MM.1S (cell line): ENCODE data around the gene NKX2-3.
A peak's percentile ranks its signal among the peaks of the same experiment; 100 is the strongest.

Source experiments
- DNase-seq: peaks from one replicate; pipeline ENCODE4 v3.0.0-alpha.2; 2015
- H2AFZ ChIP-seq: fragments of 300-600 bp; sonication (generic); 2 replicates; pipeline ENCODE4 v1.6.0; 2016; ENCODE audit warnings: antibody characterized with exemption, low read length
- H3F3A ChIP-seq: fragments of 300-600 bp; sonication (generic); 2 replicates; pipeline ENCODE4 v1.6.1; 2016; ENCODE audit warnings: mild to moderate bottlenecking, antibody characterized with exemption, low read length, moderate library complexity, mixed read lengths; ENCODE audit not compliant: insufficient read depth
- H3K27ac ChIP-seq: fragments of 300-600 bp; sonication (generic); 2 replicates; pipeline ENCODE4 v1.5.1; 2016; ENCODE audit warnings: mild to moderate bottlenecking, low read length
- H3K27me3 ChIP-seq: fragments of 300-600 bp; sonication (generic); replicated peaks from 2 replicates; pipeline ENCODE4 v1.6.0; 2016; ENCODE audit warnings: low read length; ENCODE audit not compliant: insufficient read depth
- H3K36me3 ChIP-seq: fragments of 300-600 bp; sonication (generic); replicated peaks from 2 replicates; pipeline ENCODE4 v1.6.1; 2016; ENCODE audit warnings: mild to moderate bottlenecking, low read length, mixed read lengths; ENCODE audit not compliant: insufficient read depth
- H3K4me1 ChIP-seq: fragments of 300-600 bp; sonication (generic); 2 replicates; pipeline ENCODE4 v1.6.1; 2016; ENCODE audit warnings: low read length, mixed read lengths
- H3K4me2 ChIP-seq: fragments of 300-600 bp; sonication (generic); 2 replicates; pipeline ENCODE4 v1.6.0; 2016; ENCODE audit warnings: low read depth, low read length
- H3K4me3 ChIP-seq: fragments of 300-600 bp; sonication (generic); 2 replicates; pipeline ENCODE4 v1.5.1; 2016; ENCODE audit warnings: low read length, mixed read lengths
- H3K79me2 ChIP-seq: fragments of 300-600 bp; sonication (generic); 2 replicates; pipeline ENCODE4 v1.6.1; 2016; ENCODE audit warnings: mixed run types, low read length, mixed read lengths
- H3K9ac ChIP-seq: fragments of 300-600 bp; sonication (generic); 2 replicates; pipeline ENCODE4 v1.6.1; 2016; ENCODE audit warnings: low read length, mixed read lengths
- H3K9me2 ChIP-seq: fragments of 300-600 bp; sonication (generic); replicated peaks from 2 replicates; pipeline ENCODE4 v1.6.1; 2016; ENCODE audit warnings: mild to moderate bottlenecking, low read length, mixed read lengths; ENCODE audit not compliant: insufficient read depth
- H3K9me3 ChIP-seq: fragments of 300-600 bp; sonication (generic); replicated peaks from 2 replicates; pipeline ENCODE4 v1.6.1; 2016; ENCODE audit warnings: mild to moderate bottlenecking, low read length, mixed read lengths; ENCODE audit not compliant: insufficient read depth
- H4K20me1 ChIP-seq: fragments of 300-600 bp; sonication (generic); 2 replicates; pipeline ENCODE4 v1.6.1; 2016; ENCODE audit warnings: mild to moderate bottlenecking, low read length, moderate library complexity, mixed read lengths; ENCODE audit not compliant: insufficient read depth
- EZH2 ChIP-seq: fragments of 300-600 bp; sonication (generic); optimal IDR thresholded peaks from 2 replicates; pipeline ENCODE3; 2017; ENCODE audit warnings: low read depth, mild to moderate bottlenecking, antibody characterized with exemption, low read length, mixed read lengths
- EZH2phosphoT487 ChIP-seq: fragments of 300-600 bp; sonication (generic); IDR thresholded peaks from 2 replicates; pipeline ENCODE4 v1.6.1; 2018; ENCODE audit warnings: antibody characterized with exemption, low read length
- TF ChIP-seq, protein P1 (sequence below): fragments of 300-600 bp; sonication (generic); IDR thresholded peaks from 2 replicates; pipeline ENCODE4 v1.5.1; 2016; ENCODE audit warnings: antibody characterized with exemption, low read length, mixed read lengths

The NKX2-3 gene

DNA sequence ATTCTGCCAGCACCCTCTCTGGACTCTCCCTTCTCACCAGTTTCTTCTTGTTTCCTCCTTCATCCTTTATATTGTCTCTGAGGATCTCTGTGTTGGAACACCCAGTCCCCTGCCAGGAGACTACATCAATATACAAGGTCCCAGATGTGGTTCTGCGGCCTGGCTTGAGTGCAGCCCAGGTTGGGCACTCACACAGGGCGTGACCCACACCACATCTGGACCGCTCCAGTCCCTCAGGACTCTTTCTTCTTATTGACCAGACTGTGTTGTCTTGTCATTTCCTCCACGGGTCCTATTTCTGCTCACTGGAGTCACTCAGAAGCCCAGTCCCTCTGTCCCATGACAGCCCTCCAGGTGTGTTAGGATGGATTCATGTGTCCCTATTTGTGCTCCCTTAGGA is 26.0 kb downstream of the NKX2-3 start:
- peaks cover 14% of the 10 kb centered on the region for H3F3A ChIP-seq
- H3K9me3 ChIP-seq: no peaks in the 10 kb centered on the region
- H3K36me3 ChIP-seq: no peaks in the 10 kb centered on the region
- H3K4me1 ChIP-seq: peaks cover 17% of the 10 kb centered on the region
- H3K4me2 ChIP-seq: no peak overlapping the region
- DNase-seq: no peak
- no peaks in the 10 kb centered on the region for H4K20me1 ChIP-seq
- TF ChIP-seq EZH2phosphoT487 (no peak), EZH2 (no peak)
- TF ChIP-seq, protein P1, sequence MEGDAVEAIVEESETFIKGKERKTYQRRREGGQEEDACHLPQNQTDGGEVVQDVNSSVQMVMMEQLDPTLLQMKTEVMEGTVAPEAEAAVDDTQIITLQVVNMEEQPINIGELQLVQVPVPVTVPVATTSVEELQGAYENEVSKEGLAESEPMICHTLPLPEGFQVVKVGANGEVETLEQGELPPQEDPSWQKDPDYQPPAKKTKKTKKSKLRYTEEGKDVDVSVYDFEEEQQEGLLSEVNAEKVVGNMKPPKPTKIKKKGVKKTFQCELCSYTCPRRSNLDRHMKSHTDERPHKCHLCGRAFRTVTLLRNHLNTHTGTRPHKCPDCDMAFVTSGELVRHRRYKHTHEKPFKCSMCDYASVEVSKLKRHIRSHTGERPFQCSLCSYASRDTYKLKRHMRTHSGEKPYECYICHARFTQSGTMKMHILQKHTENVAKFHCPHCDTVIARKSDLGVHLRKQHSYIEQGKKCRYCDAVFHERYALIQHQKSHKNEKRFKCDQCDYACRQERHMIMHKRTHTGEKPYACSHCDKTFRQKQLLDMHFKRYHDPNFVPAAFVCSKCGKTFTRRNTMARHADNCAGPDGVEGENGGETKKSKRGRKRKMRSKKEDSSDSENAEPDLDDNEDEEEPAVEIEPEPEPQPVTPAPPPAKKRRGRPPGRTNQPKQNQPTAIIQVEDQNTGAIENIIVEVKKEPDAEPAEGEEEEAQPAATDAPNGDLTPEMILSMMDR: no peak
- H3K27ac ChIP-seq: no peak overlapping the region
- H3K4me3 ChIP-seq: no peak overlapping the region
- H3K9ac ChIP-seq: no peak overlapping the region
- H3K27me3 ChIP-seq: no peaks in the 10 kb centered on the region
- no peaks in the 10 kb centered on the region for H3K9me2 ChIP-seq
- no peaks in the 10 kb centered on the region for H3K79me2 ChIP-seq
- no peak overlapping the region for H2AFZ ChIP-seq

DNA sequence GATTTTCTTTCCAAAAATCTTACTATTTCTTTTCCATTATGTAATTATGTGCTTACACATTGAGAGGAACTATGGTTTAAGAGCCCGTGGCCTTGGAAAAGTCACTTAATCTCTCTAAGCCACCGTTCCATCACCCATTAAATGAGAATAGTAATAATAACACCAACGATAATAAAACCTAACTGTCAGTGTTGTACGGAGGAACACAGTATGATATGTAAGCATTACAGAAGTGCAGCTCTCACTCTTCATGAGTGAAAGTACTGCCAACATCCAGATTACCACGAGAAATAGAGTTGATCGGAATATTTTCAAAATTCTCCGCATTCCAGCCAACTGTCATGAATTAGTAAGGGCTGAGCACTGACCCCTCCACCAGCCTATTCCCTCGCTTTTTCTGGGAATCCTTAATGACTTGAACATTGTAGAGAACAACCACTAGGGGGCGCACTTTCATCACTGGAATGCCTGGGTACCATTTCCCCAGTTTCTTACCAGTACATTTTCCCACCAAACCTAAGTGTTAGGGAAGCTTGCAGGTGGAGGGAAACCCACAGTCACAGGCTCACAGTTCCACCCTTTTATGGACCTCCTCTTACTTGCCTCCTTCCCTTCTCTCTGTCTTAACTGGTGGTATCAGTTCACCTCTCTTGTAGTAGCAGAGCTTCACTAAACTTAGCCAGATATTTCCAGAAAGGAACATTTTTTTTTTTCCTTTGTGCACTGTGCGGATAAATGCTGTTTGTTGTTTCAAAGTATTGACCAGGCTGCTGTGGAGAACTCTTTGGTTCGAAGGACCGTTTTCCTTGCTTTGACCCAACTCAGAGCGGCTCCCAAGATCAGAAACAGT is 27.8 kb downstream of the NKX2-3 start:
- TF ChIP-seq, protein P1: peak; percentile 88
- no peak for TF ChIP-seq EZH2
- TF ChIP-seq EZH2phosphoT487: no peak
- Histone ChIP-seq H3K36me3 (no peaks in the 10 kb centered on the region), H3K4me3 (no peak overlapping the region), H3K79me2 (no peaks in the 10 kb centered on the region), H2AFZ (no peak overlapping the region), H3K27me3 (no peaks in the 10 kb centered on the region), H3F3A (peaks cover 12% of the 10 kb centered on the region), H4K20me1 (no peaks in the 10 kb centered on the region), H3K4me1 (peaks cover 12% of the 10 kb centered on the region), H3K9me3 (no peaks in the 10 kb centered on the region), H3K9ac (no peak overlapping the region), H3K4me2 (no peak overlapping the region), H3K9me2 (no peaks in the 10 kb centered on the region), H3K27ac (no peak overlapping the region)
- peak; percentile 12 for DNase-seq

DNA sequence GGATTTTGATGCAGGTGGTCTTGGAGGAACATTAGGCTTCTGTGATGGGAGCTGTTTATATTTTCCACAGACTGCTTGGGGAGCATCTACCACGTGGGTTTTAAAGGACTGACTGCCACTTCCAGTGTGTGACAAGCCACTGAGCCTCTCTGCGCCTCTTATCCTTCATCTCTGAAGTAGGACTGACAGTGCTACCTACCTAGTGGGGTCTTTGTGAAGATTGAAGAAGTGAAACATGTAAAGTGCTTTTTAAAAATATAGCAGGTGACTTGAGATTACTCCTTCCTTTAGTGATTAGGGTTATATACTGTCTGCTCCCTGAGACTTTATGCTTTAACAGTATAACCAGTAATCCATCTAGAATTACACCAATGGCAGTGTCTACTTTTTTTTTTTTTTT is 29.9 kb downstream of the NKX2-3 start:
- no peak for DNase-seq
- no peak overlapping the region for H3K4me2 ChIP-seq

More for the DNA sequence above, 29.9 kb downstream of the NKX2-3 start:
- no peak overlapping the region for H3K9ac ChIP-seq
- no peaks in the 10 kb centered on the region for H3K9me3 ChIP-seq
- H3K36me3 ChIP-seq: no peaks in the 10 kb centered on the region
- H2AFZ ChIP-seq: no peak overlapping the region
- H3K9me2 ChIP-seq: no peaks in the 10 kb centered on the region
- H3F3A ChIP-seq: no peaks in the 10 kb centered on the region
- H3K4me1 ChIP-seq: no peaks in the 10 kb centered on the region
- no peaks in the 10 kb centered on the region for H4K20me1 ChIP-seq
- no peaks in the 10 kb centered on the region for H3K27me3 ChIP-seq
- no peaks in the 10 kb centered on the region for H3K79me2 ChIP-seq
- no peak overlapping the region for H3K4me3 ChIP-seq
- no peak for TF ChIP-seq EZH2
- TF ChIP-seq, protein P1: no peak
- no peak for TF ChIP-seq EZH2phosphoT487
- H3K27ac ChIP-seq: no peak overlapping the region
